Stimulated activated CD8-positive, alpha-beta memory T cell treated with anti-CD3 and anti-CD28 coated beads, Interleukin-4, amount 100 ng/mL, for 48 hours (primary cell): ENCODE results near the gene GRIK1.

Source experiments
- DNase-seq: peaks from one replicate; pipeline ENCODE4 v3.0.0-alpha.2; 2020

The GRIK1 gene

DNA sequence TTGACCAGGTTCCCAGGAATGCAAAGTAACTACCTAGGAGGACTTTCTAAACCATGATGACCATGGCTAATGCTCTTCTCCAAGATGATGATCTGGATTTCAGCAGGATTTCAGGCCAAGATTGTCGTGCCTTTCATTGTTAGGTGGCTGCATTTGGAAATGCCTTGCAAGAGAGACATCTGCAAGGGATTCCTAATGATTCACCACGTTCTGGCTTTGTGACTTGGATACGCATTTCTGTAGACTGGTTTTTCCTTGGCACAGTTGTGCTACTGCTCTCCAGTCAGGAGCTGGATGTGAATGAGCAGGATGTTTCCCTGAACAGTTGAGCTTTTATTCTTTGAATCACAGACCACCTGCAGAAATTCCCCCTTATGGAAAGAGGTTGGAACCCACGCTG lies 428.7 kb downstream of the GRIK1 start:
- DNase-seq: no peak

DNA sequence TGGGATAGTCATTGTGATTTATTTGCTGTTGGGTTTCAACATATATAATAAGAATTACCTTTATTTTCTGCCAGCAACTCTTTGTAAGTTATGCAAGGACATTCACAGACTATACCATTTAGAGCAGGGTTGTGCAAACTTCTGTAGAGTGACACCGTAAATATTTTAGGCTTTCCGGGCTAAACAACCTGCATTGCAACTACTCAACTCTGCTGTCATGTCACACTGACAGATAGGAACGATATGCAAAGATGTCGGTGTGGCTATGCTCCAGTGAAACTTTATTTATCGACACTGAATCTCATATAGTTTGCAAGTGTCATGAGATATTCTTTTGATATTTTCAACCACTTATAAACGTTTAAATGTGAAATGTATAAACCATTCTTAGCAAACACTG lies 430.7 kb downstream of the GRIK1 start:
- no peak for DNase-seq

DNA sequence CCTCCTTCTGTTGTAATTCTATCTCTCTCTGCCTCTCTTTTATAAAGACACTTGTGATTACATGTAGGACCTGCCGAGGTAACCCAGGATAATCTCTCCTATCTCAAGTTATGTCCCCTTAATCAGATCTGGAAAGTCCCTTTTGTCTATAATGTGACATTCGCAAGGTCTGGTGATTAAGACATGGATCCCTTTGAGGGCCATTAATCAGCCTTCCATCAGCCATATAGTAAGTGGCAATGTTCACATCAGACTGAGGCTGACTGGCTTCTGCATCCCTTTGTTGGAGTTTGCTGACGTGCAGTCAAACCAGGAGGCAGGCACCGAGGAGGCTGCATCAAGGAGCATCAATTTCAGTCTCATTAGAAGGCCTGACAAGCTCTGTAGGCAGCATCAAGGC lies 431.5 kb downstream of the GRIK1 start:
- no peak for DNase-seq

DNA sequence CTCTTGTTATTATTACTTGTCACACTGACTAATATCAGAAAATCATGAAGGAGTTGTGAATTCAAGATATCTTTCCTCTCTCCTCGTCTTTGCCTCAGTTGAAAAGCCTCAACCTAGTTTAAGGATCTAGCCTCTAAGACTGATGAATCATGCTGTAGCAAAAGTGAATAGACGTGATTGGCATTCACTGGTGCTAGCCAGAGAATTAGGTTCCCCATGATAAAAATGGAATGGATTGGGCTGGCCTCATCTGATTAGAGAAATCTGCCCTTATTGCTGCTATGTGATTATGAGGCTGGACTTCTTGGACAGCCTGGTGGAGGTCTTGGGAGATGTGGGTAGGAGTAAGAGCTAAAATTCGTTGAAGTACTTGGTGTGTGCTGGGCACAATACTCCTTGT lies 432.8 kb downstream of the GRIK1 start:
- no peak for DNase-seq

DNA sequence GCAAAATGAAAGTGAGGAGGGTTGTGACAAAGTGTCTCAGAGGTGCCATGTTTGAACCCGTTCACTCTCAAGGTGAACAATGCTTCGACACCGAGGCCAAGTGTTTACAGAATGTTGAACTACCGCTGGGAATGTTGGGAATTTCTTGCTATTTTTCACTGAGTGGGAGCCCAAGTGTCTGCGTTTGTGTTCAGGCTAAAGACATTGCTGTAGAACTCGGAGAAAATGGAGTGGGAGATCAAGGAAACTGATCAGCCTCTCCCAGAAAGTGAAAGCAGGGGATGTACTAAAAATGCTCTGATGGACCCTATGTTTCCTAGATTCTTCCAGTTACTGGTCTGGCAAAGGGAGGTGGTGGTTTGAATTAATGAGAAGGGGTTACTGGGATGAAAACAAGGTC lies 433.6 kb downstream of the GRIK1 start:
- no peak for DNase-seq

DNA sequence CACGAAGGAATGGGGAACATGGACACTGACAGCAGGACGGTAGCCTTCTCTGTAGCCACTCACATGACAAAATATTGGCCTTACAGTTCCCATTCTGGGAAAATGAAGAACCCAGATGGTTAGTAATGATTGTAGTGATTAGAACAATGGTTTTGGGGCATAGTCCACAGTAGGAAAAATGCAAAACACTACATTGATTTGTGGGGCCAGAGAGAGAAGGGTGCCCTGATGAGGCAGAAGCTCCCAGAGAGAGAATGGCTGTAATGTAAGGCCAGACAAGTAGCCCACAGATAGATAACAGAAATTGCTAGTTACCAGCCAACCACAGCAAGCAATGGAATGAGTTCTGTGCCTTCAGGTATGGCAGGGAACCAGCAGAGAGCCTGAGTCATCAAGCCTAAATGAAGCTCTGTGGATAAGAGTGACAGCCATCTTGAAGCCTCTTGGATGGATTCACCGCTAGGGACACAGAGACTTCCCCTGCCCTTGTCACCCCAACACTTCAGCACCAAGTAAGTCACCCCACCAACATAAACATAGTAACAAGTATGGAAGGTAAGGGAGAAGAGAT lies 435.0 kb downstream of the GRIK1 start:
- DNase-seq: no peak

DNA sequence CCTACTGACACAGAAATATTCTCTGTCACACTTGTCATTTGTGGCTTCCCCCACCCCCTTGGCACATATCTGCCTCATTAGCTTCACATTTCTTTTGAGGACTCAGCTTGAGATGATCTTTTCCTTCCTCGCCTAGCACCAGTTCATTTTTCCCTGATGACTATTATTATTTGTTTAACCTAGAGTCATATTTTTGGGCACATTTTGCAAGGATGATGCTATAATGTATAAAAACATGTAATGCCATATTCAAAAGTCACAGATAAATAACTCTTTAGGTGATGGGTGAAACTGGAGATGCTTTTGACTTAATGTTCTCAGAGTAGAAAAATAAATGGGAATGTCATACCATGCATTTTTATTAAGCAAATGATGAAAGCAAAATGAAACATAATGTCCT lies 438.3 kb downstream of the GRIK1 start:
- no peak for DNase-seq

DNA sequence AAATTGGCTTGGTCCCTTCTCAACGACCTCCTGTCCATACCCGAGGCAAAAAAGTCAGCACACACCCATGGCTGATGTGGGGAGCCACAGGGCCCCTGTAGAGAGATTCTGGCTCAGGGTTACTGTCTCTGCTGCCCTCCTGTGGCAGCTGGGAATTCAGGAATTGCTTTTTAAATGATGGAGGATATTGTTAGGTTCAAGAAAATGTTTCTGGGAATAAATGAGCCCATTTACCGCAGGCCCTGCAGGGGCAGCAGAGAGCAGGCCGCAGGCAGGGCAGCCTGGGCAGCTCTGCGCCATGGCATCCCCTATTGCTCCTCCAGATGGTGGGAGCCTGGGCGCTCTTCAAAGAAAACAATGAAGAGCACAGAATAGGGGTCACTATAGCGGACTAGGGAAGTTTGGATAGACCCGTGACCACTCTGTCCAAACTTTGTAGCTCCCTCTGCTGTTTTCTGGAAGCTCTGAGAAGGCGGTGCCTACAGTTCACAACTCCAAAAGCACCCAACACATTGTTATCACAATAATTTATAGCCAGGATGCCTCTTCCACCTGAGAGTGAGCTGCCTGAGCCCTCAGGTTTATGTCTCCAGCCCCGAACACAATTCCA lies 440.0 kb downstream of the GRIK1 start:
- no peak for DNase-seq

DNA sequence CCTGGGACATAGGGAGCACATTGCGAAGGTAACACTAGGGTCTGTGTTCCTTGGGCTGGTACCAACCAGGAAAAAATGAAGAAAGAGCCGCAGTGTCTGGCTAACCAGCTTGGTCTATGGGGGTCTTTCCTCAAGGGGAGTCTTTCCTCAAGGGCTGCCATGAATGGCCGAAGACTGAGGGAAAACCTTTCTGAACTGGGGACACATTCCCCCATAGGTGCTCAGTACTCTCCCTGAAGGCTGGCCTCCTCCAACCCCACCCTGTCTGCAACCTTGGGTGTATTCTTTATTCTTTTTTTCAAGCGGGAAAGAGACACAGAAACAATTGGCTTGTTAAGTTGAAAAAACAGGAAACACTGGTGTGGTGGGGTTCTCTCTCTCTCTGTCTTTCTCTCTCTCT lies 440.6 kb downstream of the GRIK1 start:
- no peak for DNase-seq

DNA sequence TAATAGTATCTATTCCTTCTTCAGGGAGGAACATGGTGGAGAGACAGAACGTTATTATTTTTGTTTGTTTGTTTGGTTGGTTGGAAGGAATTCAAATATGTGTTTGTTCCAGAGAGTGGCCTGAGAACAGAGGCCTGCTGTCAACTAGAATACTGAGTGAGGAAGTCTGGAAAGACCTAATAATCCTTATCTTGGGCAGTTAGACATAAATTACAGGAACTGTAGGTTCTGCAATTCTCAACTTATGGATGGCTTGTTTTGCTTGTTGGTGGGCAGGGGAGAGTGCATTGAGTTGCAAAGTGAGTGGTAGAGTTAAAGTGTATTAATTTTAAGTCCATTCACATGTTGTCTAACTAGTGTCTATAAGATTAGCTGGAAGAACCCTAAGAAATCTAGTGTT lies 443.5 kb downstream of the GRIK1 start:
- no peak for DNase-seq

DNA sequence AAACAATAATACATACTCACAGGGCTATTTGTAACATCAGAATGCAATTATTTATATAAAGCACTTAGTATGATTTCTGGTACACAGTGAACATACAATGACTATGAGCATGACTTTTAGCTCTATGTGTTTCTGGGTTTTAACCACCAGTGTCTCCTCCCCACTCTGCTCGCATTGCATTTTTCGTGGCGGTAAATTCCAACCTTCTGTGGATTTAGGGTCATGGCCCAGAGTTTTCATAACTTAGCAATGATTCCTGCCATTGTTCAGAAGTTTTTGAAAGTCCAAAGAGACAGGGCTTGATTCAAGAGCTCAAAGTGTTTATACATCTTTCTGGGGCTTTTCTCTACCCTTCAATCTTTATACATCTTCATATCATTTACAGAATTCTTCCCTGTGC lies 449.8 kb downstream of the GRIK1 start:
- no peak for DNase-seq

DNA sequence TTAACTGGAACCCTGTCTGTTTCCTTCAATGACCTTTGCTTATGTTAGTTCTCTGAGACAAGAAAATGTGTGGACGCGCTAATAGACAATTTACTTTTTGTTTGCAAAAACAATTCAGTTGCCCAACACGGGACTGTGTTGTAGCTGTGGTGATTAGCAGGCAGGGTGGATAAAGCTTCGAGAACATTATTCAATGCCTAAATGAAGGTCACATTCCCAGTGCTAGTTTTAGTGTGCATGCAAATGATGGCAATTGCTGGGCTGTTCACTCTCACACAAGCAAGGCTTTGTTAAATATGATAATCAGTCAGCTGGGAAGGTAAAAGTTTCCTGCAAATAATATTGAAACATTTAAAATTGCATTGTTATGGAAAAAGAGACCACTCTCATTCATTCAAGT lies 452.6 kb downstream of the GRIK1 start:
- no peak for DNase-seq
